DLD1 (cell line): ENCODE measurements around the gene CNTN5.
"Not testable (repeated sequence)": the region's sequence is repeated elsewhere in the genome, so short reads cannot be mapped to it uniquely, and the experiment has no call there.

Experiments used
- in situ Hi-C: cut with HindIII; loops from 2 replicates; pipeline ENCODE4 v1.10.0; 2017; ENCODE audit warnings: low sequenced_read_pairs

Gene CNTN5

DNA sequence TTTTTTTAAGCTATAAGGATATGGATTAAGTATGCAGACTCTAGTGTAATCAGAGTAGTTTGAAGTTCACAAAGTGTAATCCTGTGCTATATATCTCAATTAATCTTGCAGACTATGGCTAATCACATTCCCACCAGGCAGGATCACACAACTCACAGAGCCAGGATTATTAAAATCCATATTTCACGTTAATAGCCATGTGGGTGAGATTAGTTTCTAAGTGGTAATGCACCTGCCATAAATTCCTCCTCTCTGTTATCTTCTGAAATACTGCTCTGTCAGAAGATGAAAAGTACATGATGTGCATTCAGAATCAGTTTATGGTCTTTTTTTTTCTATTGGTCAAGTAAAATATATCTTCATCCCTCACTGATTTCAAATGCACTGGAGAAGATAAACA lies 686.1 kb downstream of the CNTN5 start:
- in situ Hi-C loops = no loop called here

DNA sequence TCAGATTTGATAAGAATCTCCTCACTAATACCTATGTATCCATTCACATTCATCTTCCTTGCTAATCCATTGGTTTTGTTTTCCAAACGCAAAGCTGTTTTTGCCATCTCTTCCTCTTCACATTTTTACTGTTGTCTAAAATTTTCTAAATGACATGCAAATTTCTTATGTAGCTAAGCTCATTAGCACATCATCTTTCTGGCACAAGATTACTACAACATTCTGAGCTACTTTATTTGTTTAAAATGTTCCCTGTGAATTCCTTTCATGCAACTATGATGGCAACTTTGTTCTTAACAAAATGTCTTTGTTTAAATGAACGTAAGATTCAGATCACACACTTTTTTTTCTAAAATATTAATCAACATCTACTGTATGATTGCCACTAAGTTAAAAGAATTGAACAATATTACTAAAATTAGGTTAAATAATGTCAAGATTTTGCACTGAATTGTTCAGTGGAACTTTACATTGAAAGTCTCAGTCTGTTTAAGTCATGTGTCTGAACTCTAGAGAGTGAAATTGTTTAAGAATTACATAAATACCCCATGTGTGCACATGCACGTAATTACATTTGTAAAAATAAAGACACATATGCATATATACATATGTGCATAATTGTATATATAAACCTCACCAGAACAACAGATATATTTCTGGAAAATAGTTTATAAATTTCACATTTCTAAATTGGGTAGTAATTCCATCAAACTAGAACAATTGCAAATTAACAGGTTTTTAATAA lies 688.4 kb downstream of the CNTN5 start:
- in situ Hi-C loops = no loop called here

DNA sequence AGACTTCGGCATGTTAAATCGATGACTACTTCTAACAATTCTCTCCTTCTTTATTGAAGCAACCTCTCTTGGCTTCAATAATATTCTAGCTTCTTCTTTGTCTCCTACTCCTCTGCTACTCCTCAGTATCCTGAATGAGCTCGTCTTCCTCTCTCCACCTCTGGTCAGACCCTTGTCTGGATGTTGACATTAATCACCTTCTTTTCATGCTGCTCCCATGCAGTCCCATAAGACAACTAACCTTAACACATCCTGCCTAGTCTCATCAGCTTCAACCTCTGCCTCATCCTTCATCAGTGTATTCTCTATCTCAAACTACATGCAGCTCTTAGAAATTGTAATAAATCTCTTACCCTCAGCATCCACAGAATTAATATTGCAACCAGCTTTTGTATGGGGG lies 695.6 kb downstream of the CNTN5 start:
- in situ Hi-C loops = no loop called here

DNA sequence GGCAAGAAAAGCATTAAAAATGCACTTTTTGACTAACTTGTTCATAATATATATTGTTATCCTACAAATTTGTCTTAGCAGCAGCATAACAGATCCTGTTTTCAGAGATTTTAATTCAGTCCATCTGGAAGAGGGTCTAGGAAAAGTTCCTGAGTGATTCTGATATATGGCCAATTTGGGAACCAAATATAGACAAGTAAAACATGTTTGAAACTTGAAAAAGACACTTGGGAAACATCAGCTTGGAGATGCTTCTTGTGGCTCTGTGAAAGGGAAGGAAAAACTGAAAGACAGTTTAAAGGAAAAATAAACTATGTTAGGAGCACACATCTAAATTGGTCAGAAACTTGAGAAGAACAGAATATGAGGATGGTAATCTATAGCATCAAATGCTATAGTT lies 697.5 kb downstream of the CNTN5 start:
- in situ Hi-C loops = no loop called here

DNA sequence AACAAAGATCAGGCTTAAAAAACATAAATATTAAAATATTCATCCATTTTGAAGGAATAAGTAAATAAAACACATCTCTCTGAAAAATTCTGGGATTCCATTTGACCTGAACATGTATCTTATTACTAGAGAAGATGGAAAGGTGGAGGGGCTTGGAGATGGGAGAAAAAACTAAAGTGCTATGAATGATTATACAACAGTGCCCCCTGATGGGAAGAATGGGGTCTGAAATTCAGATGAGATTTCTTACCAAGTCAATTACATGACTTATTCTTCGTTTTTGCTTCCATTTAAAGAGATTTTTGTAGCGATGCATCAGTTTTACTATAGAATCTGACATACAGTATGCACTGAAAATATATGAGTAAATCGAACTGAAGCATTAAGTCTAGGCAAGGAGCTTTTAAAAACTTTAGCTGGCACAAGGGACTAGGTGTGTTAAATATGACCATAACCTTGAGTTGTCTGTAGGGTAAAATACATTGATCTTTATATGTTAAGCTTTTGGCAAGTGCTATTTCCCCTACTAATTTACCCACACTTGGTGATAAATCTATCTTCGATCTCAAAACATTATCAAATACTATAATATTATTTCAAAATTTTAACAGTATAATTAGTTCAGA lies 718.8 kb downstream of the CNTN5 start:
- in situ Hi-C loops = no loop called here

DNA sequence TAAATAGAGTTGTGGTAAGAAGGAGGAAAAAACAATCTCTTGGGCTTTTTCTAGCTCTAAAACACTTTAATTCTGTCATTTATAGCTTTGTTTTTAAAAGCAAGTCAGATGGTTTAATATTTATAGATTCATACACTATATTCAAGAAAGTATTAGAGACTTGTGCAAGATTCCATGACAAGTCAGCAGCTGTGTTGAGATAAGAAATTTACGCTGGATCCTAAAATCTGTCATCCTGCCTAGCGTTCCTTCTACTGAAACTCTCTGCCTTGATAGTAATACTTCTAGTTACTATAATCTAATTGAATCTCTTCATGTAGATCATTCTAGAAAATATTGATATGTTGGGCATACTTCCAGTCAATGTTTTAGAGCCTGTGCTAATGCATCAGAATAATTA lies 721.8 kb downstream of the CNTN5 start:
- in situ Hi-C loops = no loop called here

DNA sequence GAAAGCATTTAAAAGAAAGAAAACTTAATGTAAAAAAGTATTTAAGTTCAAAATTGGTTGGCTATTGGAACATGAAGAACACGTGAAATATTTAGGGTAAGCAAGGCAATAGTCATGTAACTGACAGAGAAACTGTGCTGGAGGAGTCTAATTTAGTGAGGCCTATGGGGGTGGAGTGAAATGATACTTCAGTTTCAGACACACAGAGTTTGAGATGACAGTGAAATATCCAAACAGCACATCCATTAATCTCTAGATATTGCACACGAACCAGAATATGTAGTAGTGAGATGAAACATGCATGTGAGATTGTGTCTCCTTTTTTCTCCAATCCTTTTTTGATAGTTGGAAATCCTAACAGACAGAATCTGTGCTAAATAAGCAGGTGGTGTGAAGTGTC lies 739.0 kb downstream of the CNTN5 start:
- in situ Hi-C loops = no loop called here

DNA sequence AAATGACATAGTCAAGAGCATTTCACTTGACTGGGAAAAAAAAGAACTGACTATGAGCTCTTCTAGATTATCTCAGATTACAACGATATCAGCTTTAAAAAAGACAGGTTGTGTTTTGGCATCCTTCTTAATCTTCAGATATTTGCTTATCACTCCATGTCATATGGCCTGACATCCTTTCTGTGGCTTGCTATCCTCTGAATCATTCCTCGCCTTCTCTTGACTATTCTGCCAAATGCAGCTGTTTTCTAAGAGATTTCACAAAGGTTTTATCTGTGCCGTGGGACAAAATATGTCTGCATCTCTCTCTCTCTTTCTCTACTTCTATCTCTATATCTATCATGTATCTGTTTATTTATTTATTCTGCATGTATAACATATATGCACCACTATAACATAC lies 746.1 kb downstream of the CNTN5 start:
- in situ Hi-C loops = no loop called here

DNA sequence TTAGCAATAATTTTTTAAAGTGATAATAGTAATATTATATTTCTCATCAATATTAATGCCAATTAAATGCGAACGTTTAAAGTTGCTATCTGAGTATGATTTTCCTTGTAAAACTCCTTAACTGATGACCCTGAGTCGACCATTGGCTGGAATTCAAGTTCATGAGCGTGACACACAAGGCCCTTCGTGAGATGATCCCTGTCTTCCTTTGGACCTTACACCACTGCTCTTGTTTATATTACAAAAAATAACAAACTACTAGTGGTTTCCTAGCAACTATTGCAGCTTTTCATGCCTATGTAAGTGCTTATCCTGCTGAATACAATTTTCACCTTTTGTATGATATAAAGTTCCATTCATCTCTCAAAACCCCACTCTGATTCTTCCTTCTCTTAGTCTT lies 752.9 kb downstream of the CNTN5 start:
- in situ Hi-C loops = no loop called here

DNA sequence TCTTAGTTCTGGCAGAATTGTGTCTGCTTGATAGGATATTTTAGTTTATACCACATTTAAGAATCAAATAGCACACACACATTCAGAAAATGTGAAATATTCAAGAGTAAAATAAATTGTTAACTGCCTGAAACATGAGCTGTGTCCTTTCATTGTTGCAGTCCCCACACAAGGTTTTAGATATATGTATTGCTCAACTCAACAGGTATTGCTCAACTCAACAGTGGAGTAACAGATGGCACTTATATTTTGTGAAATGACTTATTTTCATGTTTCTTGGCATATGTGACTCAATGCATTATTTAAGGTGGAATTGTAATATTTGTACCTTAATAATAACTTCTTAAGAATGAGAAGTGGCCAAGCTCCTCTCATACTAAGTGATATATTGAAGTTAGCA lies 760.3 kb downstream of the CNTN5 start:
- in situ Hi-C loops = no loop called here

DNA sequence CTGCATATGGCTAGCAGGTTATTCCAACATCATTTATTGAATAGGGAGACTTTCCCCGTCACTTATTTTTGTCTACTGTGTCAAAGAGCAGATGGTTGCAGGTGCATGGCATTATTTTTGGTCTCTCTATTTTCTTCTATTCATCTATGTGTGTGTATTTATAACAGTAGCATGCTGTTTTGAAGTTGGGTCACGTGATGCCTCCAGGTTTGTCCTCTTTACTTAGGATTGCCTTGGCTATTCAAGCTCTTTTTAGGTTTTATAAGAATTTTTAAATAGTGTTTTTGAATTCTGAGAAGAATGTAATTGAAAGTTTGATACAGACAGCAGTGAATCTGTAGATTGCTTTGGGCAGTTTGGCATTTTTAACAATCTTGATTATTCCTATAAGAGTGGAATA lies 770.6 kb downstream of the CNTN5 start:
- in situ Hi-C loops = no loop called here

DNA sequence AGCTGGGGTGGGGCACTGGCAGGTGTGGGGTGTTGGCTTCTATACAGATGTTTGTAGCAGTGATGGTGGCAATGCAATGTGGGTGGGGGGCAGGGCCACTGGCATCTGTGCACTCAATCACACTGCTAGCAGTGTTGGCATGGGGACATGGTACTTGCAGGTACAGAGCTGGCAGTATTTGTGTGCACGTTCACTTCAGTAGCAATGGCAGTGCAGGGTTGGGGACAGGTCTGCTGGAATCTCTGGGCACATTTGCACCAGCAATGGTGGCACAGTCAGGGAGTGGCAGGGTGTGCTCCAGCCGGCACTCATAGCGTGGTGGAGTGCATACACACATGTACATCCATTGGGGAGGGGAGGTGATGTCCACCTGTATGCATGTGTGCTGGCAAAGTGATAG lies 775.2 kb downstream of the CNTN5 start:
- in situ Hi-C loops = no loop called here

DNA sequence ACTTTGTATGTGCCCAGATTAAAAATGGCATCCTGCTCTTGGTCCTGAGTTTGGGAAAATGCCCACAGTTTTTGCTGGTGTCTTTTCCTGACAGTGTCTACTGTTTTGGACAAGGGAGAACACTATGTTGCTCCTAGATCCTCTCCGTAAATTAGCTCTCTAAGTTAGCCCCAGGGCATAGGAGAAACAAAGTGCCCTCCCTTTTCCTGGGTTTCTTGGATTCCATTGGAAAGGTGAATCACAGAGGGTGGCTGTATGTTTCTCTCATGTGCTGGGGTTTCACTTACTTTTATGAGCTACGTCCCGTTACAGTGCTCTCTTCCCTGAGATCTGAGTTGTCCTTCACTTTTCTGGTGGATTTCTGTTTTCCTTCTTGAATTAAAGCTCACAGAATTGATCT lies 782.8 kb downstream of the CNTN5 start:
- in situ Hi-C loops = no loop called here

DNA sequence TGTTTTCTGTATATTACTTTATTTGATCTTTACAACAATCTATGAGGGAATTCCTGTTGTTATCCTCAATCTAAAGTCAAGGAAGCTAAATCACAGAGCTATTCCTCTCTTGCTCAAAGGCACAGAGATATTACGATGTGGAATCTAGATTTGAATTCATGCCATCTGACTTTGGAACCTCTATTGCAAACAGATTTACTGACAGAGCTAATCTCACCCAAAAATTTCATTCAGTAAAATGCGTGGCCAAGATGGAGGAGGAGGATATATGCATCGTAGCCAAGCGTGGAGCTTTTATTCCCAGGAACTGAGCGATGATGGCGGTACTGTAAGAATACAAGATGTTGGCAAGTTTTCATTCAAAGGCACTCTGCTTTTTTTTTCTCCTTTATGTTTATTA lies 791.8 kb downstream of the CNTN5 start:
- in situ Hi-C loops = no loop called here

DNA sequence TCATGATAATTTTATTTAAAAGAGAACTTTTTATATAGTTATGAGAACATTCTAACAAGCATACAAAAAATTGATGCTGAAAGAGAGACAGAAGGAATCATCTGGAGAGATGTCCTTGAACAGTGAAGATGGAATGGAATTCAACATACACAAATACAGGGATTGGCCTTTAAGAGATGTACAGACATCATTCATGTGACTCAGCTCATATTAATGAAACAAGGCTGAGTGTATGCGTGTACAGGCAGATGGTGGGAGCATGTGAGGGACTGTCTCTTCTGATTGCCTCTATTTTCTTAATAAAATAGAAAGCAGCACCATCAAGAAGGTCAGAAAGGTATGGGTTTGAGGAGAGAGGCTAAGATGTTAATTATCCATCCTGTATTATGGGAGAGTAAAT lies 793.3 kb downstream of the CNTN5 start:
- in situ Hi-C loops = no loop called here

DNA sequence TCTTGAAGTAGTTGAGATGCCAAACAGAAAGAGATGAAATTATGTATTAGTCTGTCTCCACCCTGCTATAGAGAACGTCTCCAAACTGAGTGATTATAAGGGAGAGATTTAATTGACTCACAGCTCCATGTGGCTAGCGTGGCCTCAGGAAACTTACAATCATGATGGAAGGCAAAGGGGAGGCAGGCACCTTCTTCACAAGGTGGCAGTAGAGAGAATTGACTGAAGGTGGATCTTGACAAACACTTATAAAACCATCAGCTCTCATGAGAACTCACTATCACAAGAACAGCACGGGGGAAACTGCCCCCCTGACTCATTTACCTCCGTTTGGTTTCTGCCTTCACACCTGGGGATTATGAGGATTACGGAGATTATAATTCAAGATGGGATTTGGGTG lies 794.0 kb downstream of the CNTN5 start:
- in situ Hi-C loops = no loop called here

DNA sequence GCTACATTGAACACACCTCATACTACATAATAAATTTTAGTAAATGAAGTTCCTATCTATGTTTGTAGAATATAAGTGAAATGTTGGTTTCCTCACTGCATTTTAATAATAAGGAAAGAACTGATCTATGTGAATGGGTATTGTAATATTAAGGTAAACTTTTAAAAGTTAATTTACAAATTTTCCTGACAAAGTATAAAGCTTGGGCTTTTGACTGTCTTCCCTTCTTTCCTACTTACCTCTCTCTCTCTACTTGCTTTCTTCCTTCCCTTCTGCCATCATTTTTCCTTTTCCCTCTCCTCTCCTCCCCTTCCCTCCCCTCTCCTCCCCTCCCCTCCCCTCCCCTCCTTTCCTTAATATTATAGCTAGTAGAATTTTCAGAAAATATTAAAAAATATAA lies 798.2 kb downstream of the CNTN5 start:
- in situ Hi-C loops = no loop called here

DNA sequence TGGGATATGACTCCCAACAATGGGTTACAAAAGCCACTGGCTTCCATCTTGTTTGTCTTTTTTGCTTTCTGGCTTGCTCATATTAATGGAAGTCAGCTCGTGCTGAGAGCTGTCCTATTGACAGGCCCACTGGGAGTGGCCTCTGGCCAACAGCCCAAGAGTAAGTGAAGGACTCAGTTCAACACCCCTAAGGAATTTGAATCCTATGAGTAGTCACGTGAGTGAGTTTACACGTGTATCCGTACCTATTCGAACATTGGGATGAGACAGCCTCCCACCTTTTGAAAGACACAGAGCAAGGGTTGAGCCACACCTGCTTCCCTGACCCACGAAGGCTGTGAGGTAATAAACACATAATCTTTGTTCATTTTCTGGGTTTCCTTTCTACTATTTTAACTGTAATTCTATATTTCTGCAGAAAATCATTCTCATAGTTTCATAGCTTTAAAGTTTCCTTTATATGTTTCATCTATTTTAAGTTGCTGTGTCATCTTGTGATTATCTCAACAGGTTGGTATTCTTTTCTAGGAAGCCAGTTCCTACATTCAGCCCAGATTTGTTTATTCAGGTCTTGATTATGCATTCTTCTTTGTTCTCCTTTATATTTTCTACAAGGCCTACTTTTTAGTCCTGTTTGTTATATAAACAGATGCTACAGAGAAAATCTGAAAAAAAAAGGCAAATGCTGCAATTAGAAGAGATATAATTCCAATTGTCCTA lies 802.3 kb downstream of the CNTN5 start:
- in situ Hi-C loops = no loop called here

DNA sequence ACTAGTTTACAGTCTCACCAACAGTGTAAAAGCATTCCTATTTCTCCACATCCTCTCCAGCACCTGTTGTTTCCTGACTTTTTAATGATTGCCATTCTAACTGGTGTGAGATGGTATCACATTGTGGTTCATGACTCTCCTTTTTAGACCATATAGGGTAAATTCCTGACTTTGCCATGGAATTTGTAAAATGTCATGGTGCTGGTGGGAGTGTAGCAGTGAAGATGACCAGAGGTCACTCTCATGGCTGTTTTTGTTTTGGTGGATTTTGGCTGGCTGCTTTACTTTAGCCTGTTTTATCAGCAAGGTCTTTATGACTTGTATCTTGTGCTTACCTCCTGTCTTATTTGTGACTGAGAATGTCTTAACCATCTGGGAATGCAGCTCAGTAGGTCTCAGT lies 816.0 kb downstream of the CNTN5 start:
- in situ Hi-C loops = not testable (repeated sequence)

DNA sequence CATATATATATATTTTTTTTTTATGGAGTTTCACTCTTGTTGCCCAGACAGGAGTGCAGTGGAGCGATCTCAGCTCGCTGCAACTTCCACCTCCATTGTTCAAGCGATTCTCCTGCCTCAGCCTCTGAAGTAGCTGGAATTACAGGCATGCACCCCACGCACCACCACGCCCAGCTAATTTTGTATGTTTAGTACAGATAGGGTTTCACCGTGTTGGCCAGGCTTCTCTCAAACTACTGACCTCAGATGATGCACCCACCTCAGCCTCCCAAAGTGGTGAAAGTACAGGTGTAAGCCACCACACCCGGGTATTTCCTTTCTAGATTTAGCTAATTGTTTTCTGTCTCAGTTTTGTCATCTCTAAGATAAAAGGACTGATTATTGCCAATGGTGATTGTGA lies 821.1 kb downstream of the CNTN5 start:
- in situ Hi-C loops = no loop called here

DNA sequence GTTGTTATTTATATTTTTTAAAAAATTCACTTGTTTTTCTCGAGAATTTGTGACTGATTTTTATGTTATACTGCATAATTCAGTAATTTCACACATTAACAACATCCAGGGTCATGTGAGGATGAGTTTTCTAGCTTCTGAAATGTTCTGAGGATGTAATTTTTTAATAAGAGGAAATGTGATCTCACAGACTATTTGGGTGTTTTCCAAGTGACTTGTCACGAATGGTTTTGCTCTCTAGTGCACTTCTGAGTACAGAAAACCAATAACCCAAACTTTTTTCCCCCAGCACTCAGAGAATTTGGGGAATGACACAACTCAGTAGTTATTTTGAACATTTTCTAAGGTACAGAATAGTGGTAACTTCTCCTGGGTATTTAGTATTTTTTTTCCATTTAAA lies 845.2 kb downstream of the CNTN5 start:
- in situ Hi-C loops = no loop called here

DNA sequence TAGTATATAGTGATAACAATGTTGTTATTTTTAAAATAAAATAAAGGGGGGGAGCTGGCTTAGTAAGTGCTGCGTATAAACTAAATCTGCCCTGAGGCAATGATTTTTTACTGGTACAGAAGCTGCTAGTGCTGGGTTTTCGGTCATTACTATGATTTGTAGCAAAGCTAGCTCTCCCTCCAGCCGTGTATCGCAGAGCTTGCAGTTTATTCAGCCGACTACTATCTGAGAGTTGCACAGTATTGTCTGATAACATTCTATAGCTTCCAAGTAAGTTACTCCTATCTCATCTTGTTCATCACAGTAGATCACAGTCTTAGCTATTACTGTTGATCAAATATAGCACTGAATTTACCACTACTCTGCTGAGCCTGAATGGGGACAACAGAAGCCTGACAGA lies 860.9 kb downstream of the CNTN5 start:
- in situ Hi-C loops = no loop called here
